Lung (tissue), 12 donors: ENCODE measurements around the gene DCST1. TPM values are rescaled to one million over a fixed set of nuclear protein-coding genes. Genes with fewer than 3 reads are reported as not detected.

Experiments
- ATAC-seq: fragments of 200-7000 bp; cut with Tn5 transposase; one replicate; pipeline ENCODE4 v1.9.1; 2020; ENCODE audit warnings: moderate number of reproducible peaks; ENCODE audit not compliant: insufficient read depth, low FRiP score
- DNase-seq, 3 donors: peaks; one replicate each; pipeline ENCODE4 v3.0.0-alpha.2; 2013 to 2017
- H3K27ac ChIP-seq, 2 donors: one replicate each; pipeline ENCODE4 v1.5.1; 2013; ENCODE audit warnings: mild to moderate bottlenecking in 2 of 2, moderate library complexity in 2 of 2, control low read depth in 1 of 2, inconsistent platforms in 1 of 2, low read depth in 1 of 2, low read length in 1 of 2
- H3K27me3 ChIP-seq, 3 donors: one replicate each; pipeline ENCODE4 v1.5.1; 2013; ENCODE audit warnings: low read length in 2 of 3; ENCODE audit not compliant: control insufficient read depth in 3 of 3, insufficient read depth in 3 of 3
- H3K36me3 ChIP-seq, 4 donors: one replicate each; pipeline ENCODE4 v1.5.1; 2013; ENCODE audit warnings: low read length in 4 of 4, mild to moderate bottlenecking in 1 of 4, moderate library complexity in 1 of 4; ENCODE audit not compliant: control insufficient read depth in 4 of 4, insufficient read depth in 4 of 4
- H3K4me1 ChIP-seq, 5 donors: one replicate each; pipeline ENCODE4 v1.5.1; 2013; ENCODE audit warnings: low read length in 5 of 5, mild to moderate bottlenecking in 2 of 5, moderate library complexity in 1 of 5; ENCODE audit not compliant: control insufficient read depth in 5 of 5, insufficient read depth in 5 of 5
- H3K4me3 ChIP-seq: one replicate; pipeline ENCODE4 v1.5.1; 2013; ENCODE audit warnings: mild to moderate bottlenecking, control low read depth, moderate library complexity
- H3K9ac ChIP-seq, 2 donors: one replicate each; pipeline ENCODE4 v1.5.1; 2013; ENCODE audit warnings: low read length in 2 of 2, control low read depth in 1 of 2; ENCODE audit not compliant: insufficient read depth in 1 of 2
- H3K9me3 ChIP-seq, 4 donors: one replicate each; pipeline ENCODE4 v1.5.1; 2013; ENCODE audit warnings: low read length in 3 of 4, mild to moderate bottlenecking in 1 of 4, moderate library complexity in 1 of 4; ENCODE audit not compliant: control insufficient read depth in 4 of 4, insufficient read depth in 3 of 4
- CTCF ChIP-seq: IDR thresholded peaks from 2 replicates; pipeline ENCODE4 v1.5.1; 2012; ENCODE audit warnings: mild to moderate bottlenecking; ENCODE audit errors: control extremely low read depth, extremely low read depth
- WGBS, 2 donors: extraction: QIAGEN DNeasy Blood & Tissue Kit; methylation state at CpG; one replicate each; pipeline ENCODE4 v1.1.7; 2013; 5-methylcytosine and 5-hydroxymethylcytosine counted together
- polyA plus RNA-seq, 2 donors: library from polyadenylated mRNA; stranded (reverse); fragments of 200-250 nt; gene quantifications; one replicate each; pipeline ENCODE4 v1.2.1, GENCODE V29; 2013
- total RNA-seq, 2 donors: library from RNA; depleted of rRNA in 1 of 2; stranded (reverse); fragments of >200 nt in 1 of 2; gene quantifications; one replicate each; pipeline ENCODE4 v1.2.1, GENCODE V29; 2014 to 2021
- donor health status: control.
- donor health status: control.
- donor health status: Bipolar disorder and iron deficiency.
- donor health status: healthy.
- donor health status: DM: yes; HTN: yes; CAD: no.

DCST1 gene
- total and polyA plus RNA-seq, 4 donors, result 0.08 to 0.20 TPM; not detected in 2

- Histone ChIP-seq H3K4me1 (peaks cover 0 to 48% (median 16%) of the 10 kb centered on the region in 5 donors), H3K27me3 (peaks cover 0 to 44% (median 34%) of the 10 kb centered on the region in 3 donors), H3K27ac (no peak overlapping the region), H3K36me3 (no peaks in the 10 kb centered on the region), H3K9ac (no peak overlapping the region), H3K9me3 (no peaks in the 10 kb centered on the region), H3K4me3 (no peak overlapping the region)
- DNase-seq, result no peak
- WGBS, 2 donors, result 4 to 8% methylated on average over 10 of the region's 10 CpGs
- no peak for ATAC-seq
- no peak for TF ChIP-seq CTCF
Observed at GRCh38 chr1:155079210-155079486, 45.5 kb downstream of the DCST1 start.

GRCh38 chr1:155079487-155080311 lies 46.1 kb downstream of the DCST1 start:
- Histone ChIP-seq H3K36me3 (no peaks in the 10 kb centered on the region), H3K4me1 (peaks cover 0 to 53% (median 20%) of the 10 kb centered on the region in 5 donors), H3K27me3 (peaks cover 0 to 46% (median 34%) of the 10 kb centered on the region in 3 donors), H3K9ac (no peak overlapping the region), H3K4me3 (no peak overlapping the region), H3K9me3 (no peaks in the 10 kb centered on the region), H3K27ac (no peak overlapping the region)
- no peak for TF ChIP-seq CTCF
- DNase-seq (peak in 1 of 3 donors; percentile 39), ATAC-seq (no peak)
- 1 to 2% methylated on average over 51 to 67 of the region's 67 CpGs for WGBS, 2 donors

- 1 to 2% methylated on average over 33 to 71 of the region's 71 CpGs for WGBS, 2 donors
- Histone ChIP-seq H3K9ac (no peak overlapping the region), H3K36me3 (no peaks in the 10 kb centered on the region), H3K4me1 (peaks cover 0 to 56% (median 20%) of the 10 kb centered on the region in 5 donors), H3K27me3 (peaks cover 0 to 42% (median 34%) of the 10 kb centered on the region in 3 donors), H3K27ac (no peak overlapping the region), H3K4me3 (no peak overlapping the region), H3K9me3 (no peaks in the 10 kb centered on the region)
- ATAC-seq (no peak), DNase-seq (peak; percentile 58 to 73 (median 66))
- TF ChIP-seq CTCF, result no peak
Observed at GRCh38 chr1:155080312-155081228, 46.9 kb downstream of the DCST1 start.
